ENCODE results near the gene PRDM16.

DNA sequence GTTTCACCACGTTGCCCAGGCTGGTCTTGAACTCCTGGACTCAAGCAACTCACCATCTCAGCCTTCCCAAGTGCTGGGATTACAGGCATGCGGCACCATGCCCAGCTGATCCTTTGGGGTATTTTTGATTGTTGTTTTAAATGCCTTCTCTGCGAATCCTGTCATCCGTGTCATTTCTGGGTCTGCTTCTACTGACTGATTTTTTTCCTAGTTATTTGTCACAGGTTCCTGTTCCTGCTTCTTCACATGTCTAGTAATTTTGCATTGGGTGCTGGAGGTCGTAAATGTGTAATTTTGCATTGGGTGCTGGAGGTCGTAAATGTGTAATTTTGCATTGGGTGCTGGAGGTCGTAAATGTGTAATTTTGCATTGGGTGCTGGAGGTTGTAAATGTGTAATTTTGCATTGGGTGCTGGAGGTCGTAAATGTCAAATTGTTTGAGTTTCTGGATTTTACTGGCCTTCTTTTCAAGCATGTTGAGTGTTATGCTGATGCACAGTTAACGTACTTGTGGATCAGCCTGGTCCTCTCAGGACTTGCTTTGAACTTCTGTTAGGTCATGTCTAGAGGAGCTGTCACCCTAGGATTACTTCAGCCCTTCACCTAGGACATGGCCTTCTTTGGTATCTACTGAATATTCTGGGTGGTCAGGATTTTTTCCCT lies 381.3 kb downstream of the PRDM16 start:
- TF ChIP-seq, protein P1, sequence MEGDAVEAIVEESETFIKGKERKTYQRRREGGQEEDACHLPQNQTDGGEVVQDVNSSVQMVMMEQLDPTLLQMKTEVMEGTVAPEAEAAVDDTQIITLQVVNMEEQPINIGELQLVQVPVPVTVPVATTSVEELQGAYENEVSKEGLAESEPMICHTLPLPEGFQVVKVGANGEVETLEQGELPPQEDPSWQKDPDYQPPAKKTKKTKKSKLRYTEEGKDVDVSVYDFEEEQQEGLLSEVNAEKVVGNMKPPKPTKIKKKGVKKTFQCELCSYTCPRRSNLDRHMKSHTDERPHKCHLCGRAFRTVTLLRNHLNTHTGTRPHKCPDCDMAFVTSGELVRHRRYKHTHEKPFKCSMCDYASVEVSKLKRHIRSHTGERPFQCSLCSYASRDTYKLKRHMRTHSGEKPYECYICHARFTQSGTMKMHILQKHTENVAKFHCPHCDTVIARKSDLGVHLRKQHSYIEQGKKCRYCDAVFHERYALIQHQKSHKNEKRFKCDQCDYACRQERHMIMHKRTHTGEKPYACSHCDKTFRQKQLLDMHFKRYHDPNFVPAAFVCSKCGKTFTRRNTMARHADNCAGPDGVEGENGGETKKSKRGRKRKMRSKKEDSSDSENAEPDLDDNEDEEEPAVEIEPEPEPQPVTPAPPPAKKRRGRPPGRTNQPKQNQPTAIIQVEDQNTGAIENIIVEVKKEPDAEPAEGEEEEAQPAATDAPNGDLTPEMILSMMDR (IDR thresholded peaks at IDR 0.05; ENCODE audit: insufficient read depth, low read depth, low read length), result no peak
- TF ChIP-seq EZH2 (IDR thresholded peaks at IDR 0.05; ENCODE audit: insufficient read depth, low read length), result no peak

Data from astrocyte (in vitro differentiated cells and primary cell).